ENCODE measurements around the gene ZBTB34.

DNA sequence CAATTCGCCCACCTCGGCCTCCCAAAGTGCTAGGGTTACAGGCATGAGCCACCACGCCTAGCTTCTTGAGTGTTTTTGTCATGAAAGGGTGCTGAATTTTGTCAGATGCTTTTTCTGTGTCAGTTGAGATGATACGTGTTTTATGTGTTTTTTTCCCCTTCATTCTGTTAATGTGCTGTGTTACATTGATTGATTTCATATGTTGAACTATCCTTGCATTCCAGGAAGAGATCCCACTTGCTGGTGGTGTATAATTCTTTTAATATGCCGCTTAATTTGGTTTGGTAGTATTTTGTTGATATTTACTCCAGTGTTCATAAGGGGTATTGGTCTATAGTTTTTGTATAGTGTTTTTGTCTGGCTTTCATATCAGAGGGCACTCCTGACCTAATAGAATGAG is 42.0 kb upstream of the ZBTB34 start:
- TF ChIP-seq, protein P1, sequence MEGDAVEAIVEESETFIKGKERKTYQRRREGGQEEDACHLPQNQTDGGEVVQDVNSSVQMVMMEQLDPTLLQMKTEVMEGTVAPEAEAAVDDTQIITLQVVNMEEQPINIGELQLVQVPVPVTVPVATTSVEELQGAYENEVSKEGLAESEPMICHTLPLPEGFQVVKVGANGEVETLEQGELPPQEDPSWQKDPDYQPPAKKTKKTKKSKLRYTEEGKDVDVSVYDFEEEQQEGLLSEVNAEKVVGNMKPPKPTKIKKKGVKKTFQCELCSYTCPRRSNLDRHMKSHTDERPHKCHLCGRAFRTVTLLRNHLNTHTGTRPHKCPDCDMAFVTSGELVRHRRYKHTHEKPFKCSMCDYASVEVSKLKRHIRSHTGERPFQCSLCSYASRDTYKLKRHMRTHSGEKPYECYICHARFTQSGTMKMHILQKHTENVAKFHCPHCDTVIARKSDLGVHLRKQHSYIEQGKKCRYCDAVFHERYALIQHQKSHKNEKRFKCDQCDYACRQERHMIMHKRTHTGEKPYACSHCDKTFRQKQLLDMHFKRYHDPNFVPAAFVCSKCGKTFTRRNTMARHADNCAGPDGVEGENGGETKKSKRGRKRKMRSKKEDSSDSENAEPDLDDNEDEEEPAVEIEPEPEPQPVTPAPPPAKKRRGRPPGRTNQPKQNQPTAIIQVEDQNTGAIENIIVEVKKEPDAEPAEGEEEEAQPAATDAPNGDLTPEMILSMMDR (IDR thresholded peaks at IDR 0.05), result no peak
- no peak for TF ChIP-seq POLR2A (IDR thresholded peaks at IDR 0.05)
